ENCODE data around the gene SPSB4.

Gene SPSB4

GRCh38 chr3:141083226-141083625 lies 32.1 kb downstream of the SPSB4 start:
- no peak for TF ChIP-seq EZH2phosphoT487 (conservative IDR thresholded peaks at IDR 0.05; ENCODE audit: low read length)
- TF ChIP-seq, protein P1, sequence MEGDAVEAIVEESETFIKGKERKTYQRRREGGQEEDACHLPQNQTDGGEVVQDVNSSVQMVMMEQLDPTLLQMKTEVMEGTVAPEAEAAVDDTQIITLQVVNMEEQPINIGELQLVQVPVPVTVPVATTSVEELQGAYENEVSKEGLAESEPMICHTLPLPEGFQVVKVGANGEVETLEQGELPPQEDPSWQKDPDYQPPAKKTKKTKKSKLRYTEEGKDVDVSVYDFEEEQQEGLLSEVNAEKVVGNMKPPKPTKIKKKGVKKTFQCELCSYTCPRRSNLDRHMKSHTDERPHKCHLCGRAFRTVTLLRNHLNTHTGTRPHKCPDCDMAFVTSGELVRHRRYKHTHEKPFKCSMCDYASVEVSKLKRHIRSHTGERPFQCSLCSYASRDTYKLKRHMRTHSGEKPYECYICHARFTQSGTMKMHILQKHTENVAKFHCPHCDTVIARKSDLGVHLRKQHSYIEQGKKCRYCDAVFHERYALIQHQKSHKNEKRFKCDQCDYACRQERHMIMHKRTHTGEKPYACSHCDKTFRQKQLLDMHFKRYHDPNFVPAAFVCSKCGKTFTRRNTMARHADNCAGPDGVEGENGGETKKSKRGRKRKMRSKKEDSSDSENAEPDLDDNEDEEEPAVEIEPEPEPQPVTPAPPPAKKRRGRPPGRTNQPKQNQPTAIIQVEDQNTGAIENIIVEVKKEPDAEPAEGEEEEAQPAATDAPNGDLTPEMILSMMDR (IDR thresholded peaks at IDR 0.05; ENCODE audit: insufficient read depth, low read length, poor library complexity, severe bottlenecking) = no peak
- H3K36me3 ChIP-seq (ENCODE audit: low read length) = no peaks in the 10 kb centered on the region
- no peak overlapping the region for H3K4me3 ChIP-seq (ENCODE audit: insufficient read depth, low read length, poor library complexity, severe bottlenecking)
- no peak overlapping the region for H3K27ac ChIP-seq (ENCODE audit: low read depth, low read length)
- H3K9me2 ChIP-seq (replicated peaks; ENCODE audit: insufficient read depth, low read length) = no peaks in the 10 kb centered on the region
- H3K4me2 ChIP-seq (ENCODE audit: low read depth, low read length, poor library complexity, severe bottlenecking) = no peak overlapping the region
- H3K9me3 ChIP-seq (ENCODE audit: insufficient read depth, low read length) = no peaks in the 10 kb centered on the region
- H3K9ac ChIP-seq (ENCODE audit: low read length) = no peak overlapping the region
- H3K27me3 ChIP-seq (ENCODE audit: low read length) = no peaks in the 10 kb centered on the region
- no peaks in the 10 kb centered on the region for H3K79me2 ChIP-seq (ENCODE audit: insufficient read depth, low read length)
- H4K20me1 ChIP-seq (ENCODE audit: low read depth, low read length) = no peaks in the 10 kb centered on the region
- H3F3A ChIP-seq (ENCODE audit: insufficient read depth) = no peaks in the 10 kb centered on the region
- no peak overlapping the region for H2AFZ ChIP-seq (ENCODE audit: low read depth, low read length, severe bottlenecking)

- Histone ChIP-seq H3K27me3 (ENCODE audit: low read length) (no peaks in the 10 kb centered on the region), H3K9ac (ENCODE audit: low read length) (no peak overlapping the region), H3K4me2 (ENCODE audit: low read depth, low read length, poor library complexity, severe bottlenecking) (no peak overlapping the region), H3K9me3 (ENCODE audit: insufficient read depth, low read length) (no peaks in the 10 kb centered on the region), H3K27ac (ENCODE audit: low read depth, low read length) (no peak overlapping the region), H3K9me2 (replicated peaks; ENCODE audit: insufficient read depth, low read length) (no peaks in the 10 kb centered on the region), H2AFZ (ENCODE audit: low read depth, low read length, severe bottlenecking) (no peak overlapping the region), H3K4me3 (ENCODE audit: insufficient read depth, low read length, poor library complexity, severe bottlenecking) (no peak overlapping the region), H3F3A (ENCODE audit: insufficient read depth) (no peaks in the 10 kb centered on the region), H3K36me3 (ENCODE audit: low read length) (no peaks in the 10 kb centered on the region), H4K20me1 (ENCODE audit: low read depth, low read length) (no peaks in the 10 kb centered on the region), H3K79me2 (ENCODE audit: insufficient read depth, low read length) (no peaks in the 10 kb centered on the region)
- TF ChIP-seq, protein P1 (IDR thresholded peaks at IDR 0.05; ENCODE audit: insufficient read depth, low read length, poor library complexity, severe bottlenecking) = no peak
- TF ChIP-seq EZH2phosphoT487 (conservative IDR thresholded peaks at IDR 0.05; ENCODE audit: low read length) = no peak
Measured at GRCh38 chr3:141083836-141084649, 32.9 kb downstream of the SPSB4 start.

GRCh38 chr3:141085343-141086070 lies 34.4 kb downstream of the SPSB4 start:
- Histone ChIP-seq H3K4me2 (ENCODE audit: low read depth, low read length, poor library complexity, severe bottlenecking) (no peak overlapping the region), H3K27me3 (ENCODE audit: low read length) (no peaks in the 10 kb centered on the region), H2AFZ (ENCODE audit: low read depth, low read length, severe bottlenecking) (no peak overlapping the region), H3K27ac (ENCODE audit: low read depth, low read length) (no peak overlapping the region), H3K36me3 (ENCODE audit: low read length) (no peaks in the 10 kb centered on the region), H3K9me2 (replicated peaks; ENCODE audit: insufficient read depth, low read length) (no peaks in the 10 kb centered on the region), H3K9ac (ENCODE audit: low read length) (no peak overlapping the region), H3F3A (ENCODE audit: insufficient read depth) (no peaks in the 10 kb centered on the region), H3K4me3 (ENCODE audit: insufficient read depth, low read length, poor library complexity, severe bottlenecking) (no peak overlapping the region), H3K79me2 (ENCODE audit: insufficient read depth, low read length) (no peaks in the 10 kb centered on the region), H3K9me3 (ENCODE audit: insufficient read depth, low read length) (no peaks in the 10 kb centered on the region), H4K20me1 (ENCODE audit: low read depth, low read length) (no peaks in the 10 kb centered on the region)
- TF ChIP-seq, protein P1 (IDR thresholded peaks at IDR 0.05; ENCODE audit: insufficient read depth, low read length, poor library complexity, severe bottlenecking) = no peak
- no peak for TF ChIP-seq EZH2phosphoT487 (conservative IDR thresholded peaks at IDR 0.05; ENCODE audit: low read length)
